Stimulated activated CD8-positive, alpha-beta memory T cell treated with anti-CD3 and anti-CD28 coated beads, Interleukin-12 subunit alpha, Interleukin-12 subunit beta, amount 100 ng/mL, for 24 hours (primary cell): Measurements from ENCODE around the gene KIF5B.

ENCODE experiments used
- DNase-seq: peaks from one replicate; pipeline ENCODE4 v3.0.0-alpha.2; 2020; ENCODE audit errors: extremely low read depth

Gene KIF5B

DNA sequence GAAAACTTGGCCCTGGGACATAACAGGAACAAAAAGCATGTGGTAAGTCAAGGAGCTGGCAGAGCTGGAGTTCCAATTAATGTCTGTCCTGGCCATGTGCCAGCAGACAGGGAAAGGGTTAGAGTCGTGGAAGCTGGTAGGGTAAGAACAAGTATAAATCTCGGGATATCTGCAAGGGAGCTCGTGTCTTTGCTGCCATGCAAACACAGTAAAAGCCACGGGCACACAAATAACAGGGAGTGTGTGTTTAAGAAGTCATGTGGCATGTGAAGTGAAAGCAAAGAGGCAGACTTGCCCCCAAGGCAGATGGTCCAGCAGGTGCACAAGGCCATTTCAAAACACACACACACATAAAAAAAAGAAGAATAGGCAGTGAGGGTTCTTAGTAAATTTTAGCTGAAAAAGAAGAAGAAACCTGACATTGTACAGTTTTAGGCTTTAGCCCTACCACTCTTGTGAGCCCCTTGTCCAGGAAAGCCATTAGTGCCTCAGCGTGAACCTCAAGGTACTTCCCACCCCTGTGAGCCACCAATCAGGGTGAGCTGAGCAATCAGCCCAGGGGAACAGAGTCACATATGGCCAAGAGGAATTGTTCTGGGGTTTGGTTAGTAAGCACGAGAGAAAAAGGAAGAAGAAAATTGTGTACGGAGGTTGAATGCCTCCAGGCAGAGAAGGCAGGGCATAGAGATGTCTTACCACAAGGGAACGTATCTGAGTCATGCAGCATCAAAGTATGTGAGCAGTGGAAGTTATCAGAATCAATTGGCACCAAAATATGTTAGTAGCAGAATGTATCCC, 94.7 kb downstream of the KIF5B start:
- DNase-seq = no peak

DNA sequence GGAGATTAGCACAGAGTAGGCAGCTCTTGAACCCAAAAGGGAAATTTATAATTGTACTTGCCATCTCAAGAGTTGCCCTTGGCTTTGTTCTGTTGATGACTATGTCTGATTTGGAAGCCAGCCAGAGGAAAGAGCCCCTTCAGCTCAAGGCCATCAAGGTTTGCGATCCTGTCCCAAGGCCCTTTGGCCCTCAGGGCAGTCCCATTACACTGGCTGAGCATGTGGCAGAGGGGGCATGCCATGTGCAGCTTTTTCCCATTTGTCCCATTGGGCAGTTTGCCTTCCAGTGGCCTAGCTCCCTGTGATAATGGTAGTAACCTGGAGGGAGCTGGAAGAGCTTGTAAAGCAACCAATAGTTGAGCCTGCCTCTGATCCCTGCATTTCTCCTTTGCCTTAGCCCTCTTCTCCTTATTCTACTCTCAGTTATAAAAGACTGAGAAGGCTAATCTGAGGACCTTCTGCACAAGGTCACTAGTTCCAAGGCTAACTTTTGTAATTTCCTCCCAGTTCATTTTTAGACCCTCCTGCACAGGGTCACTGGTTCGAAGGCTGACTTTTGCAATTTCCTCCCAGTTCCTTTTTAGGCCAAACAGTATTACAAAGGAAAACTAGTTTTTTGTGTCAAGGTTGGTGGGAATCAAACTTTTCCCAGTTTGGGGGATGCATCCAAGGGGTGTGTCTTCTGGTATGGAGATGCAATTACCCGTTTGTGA, 96.6 kb downstream of the KIF5B start:
- no peak for DNase-seq
